Amygdala (tissue), 56 donors: ENCODE results near the gene LDLRAD3.

Source experiments
- DNase-seq, 56 donors: peaks; one replicate each; lab custom pipeline; 2025; lab: John Stamatoyannopoulos, UW

LDLRAD3 gene

DNA sequence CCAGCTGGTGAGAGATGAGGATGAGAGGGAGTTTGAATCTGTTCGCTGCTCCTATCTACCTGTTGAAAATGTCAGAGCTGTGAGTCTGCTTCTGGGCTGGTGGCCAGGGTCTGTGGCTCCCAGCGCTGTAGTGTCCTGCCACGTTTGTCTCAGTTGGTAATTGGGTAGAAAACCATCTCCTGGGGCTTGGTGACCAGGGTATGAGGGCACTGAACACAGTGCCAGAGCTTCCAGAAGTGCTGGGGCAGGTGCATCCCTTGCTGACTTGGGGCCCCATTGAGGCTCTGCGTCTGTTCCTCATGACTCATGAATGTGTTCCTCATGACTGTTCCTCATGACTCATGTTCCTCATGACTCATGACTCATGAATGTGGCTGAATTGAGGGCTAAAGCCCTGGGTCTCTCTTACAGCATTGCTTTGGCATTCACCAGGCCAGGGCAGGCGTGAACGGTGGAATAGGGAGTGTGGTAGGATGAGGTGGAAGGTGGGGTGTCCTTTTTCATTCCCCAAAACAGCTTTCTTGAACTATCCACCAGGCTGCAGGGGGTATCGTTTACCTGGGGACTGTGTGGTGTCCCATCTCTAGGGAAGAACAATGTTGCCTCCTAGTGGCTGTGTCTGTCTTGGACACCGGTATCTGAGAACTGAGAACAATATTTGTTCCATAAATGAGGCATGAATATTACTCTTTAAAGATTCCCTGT, 205.8 kb downstream of the LDLRAD3 start:
- peak in 9 of 56 donors; percentile 2 to 64 (median 36) for DNase-seq

DNA sequence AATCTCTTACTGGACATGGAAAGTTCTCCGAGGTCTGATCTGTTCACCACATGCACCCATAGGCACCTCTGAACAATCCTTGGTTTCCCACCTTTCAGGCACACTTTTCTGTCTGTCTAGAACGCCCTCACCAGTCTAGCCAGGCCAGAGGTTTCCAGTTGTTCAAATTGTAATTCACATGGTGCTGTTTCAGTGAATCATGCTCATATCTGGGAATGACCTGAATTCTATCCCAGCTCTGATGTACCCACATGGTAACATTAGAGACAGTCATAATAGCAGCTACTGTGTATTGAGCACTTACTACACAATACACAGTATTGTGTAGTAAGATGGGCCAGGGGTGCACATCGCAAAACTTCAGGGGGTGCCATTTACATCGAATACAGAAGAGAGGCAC, 207.1 kb downstream of the LDLRAD3 start:
- no peak for DNase-seq

DNA sequence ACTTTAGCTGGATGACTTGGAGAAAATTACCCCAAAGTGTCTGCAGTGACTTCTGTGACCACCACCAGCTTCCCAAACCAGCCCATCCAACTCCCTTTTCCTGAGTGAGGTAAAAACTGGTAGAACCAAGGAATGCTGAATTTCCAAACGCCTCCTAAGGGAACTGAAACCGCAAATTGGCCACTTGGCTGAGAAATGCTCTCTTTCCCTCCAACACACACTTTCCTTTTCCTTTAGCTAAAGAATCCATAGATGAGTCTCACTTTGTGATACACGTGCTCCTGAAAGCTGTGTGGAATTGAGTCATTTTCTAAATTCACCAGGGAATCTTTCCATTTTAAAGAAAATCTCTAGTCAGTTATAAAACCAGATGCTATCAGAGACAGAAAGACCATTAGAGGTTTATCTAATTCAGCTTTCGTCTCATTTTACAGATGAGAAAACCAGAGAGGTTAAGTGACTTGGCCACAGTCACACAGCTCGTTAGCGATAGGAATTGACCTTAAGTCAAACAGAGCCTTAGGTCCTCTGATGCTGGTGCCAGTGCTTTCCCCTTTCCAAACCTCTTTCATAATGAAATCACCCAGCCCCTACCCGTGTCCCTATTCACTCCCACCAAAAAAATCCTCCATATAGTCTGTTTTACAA, 208.2 kb downstream of the LDLRAD3 start:
- DNase-seq: no peak

DNA sequence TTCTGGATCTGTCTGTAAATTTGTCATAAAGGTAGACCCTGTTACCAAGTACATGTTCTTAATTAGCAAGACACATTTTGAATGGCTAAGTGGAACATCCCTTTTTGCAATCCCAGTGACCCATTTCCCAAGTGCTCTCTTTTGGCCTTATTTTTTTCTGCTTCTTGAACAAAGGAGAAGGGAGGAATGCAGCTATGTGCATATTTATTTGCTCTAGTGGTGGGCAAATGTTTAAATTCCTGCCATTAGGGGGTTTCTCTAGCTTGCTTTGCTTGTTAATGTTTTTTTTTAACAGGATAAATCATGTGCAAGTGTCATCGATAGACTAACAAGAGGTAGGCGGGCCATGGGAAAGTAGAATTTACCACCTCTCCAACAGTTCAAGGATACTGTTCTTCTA, 209.7 kb downstream of the LDLRAD3 start:
- DNase-seq: no peak

DNA sequence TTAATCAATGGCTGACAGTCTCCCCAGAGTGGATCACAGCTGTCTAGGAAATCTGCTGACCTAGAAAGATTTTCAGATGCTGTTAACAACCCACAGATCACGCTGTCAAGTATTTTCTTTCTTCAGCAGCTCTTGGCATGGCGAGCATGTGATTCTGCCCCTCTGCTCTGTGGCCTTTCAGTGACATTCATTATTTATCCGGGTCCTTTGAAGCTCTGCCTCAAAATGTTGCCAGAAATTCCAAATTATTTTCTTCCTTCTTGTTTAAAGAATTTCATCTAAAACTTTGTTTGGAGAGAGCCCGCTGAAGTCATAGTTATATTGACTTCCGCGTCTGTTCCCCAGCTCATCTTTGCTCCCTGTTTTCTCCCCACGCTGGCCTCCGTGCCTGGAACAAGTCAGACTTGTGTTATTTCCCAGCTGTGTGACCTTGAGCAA, 211.3 kb downstream of the LDLRAD3 start:
- no peak for DNase-seq

DNA sequence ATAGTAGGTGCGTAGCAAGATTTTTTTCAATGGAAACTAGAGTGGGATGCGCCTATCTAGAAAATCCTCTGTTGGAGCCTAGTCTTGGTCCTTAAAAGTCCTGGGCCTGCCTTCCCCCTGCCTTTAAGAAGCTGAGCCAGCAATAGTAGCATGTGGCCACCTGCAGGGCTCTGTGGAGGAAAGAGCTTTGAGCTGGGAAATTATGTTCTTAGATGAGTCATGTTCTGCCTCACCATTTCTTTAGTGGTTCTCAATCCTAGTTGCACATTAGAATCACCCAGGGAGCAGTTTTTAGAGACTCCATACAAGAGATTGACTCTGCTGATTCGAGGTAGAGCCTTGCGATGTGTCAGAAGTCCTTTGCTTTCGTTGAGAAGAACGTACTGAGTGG, 211.9 kb downstream of the LDLRAD3 start:
- DNase-seq: no peak

DNA sequence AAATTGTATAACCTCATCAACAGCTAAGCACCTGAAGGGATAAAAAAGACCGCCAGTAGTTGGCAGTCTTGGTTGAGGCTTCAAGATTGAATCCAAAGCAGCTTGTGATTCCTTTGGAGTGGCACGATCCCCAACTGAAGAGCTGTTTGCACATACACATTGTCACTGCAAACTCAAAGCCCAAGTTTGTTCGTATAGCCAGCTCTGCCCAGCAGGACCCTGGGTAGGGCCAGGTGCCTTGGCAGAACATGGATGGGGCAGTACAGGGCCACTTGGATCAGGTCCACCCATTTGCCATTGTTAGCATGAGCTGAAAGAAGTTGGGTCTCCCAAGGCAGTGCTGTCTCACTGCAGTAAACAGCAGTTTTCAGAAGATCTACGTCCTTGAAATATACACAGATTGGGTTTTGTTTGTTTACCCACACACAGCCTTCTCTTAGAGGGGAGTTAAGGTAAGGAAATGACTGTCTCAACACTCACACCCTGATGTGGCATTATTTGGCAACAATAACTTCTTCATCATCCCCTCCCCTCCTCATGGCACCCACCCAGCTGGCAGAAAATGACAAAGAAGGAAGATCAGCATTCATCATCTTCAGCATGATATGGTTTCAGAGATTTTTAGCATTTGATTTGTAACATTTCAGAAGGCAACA, 212.4 kb downstream of the LDLRAD3 start:
- DNase-seq: peak in 42 of 56 donors; percentile 4 to 74 (median 36)

DNA sequence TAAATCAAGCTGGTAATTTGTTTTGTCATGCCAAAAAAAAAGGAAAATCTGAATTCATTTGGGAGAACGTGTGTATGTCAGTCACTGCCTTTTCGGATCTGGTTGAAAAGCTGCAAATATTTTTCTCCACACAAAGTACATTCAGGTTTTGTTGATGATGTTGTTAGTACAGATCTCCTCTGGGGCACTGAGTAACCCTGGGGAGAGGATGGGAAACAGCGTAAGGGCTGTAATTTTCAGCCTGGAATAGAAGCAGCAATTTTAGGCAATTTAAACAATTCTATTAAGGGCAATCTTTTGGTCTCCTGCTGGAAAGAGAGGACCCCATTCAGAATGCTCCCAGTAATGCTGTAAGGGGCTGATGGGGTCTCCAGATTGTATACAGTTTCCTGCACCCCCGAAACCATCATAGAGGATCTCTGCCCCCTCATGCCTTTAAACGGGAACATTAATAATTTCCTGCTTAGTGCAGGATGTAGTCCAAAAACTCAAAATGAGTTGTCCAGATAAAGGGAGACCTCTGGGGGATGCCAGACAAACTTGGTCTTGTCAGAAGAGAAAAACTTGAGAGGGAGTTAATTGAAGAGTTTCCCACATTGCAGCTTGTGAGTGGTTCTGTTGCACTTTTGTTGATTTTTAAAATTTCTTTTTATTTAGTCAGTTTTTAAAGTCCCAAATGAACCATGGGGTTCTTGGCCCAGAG, 213.1 kb downstream of the LDLRAD3 start:
- no peak for DNase-seq

DNA sequence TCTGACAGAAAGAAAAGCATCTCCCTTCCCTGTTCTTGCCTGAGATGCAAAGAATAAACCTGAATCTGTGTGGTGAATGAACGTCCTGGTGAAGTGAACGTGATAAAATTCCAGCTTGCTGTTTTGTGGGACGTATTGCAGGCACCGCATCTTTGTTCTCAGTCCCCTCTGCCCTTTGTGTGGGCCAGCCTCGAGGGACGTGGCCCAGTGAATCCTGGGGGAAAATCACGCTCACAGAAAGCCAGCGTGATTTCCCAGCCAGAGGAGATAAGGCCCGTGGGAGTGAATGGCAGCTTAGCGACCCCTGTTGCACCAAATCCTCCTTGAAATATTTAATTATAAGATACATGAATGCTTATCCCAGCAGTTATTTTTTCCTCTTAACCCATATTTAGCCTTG, 216.2 kb downstream of the LDLRAD3 start:
- no peak for DNase-seq

DNA sequence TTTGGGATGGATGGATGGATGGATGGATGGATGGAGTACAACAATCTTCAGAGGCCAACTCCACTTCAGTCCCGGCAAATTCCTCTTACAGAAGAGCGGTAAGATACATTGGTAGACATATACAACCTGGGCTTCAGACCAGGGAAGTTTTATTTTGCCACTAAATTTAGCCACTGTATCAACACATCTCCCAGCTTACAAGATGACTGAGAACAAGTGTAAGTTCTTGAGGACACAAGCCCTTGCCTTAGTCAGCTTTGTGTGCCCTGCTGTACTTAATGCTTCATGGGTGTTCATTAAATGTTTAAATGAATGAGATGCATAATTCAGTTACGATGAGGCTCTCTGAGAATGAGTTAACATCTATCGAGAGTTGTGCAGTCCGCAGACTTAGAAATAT, 217.7 kb downstream of the LDLRAD3 start:
- no peak for DNase-seq

DNA sequence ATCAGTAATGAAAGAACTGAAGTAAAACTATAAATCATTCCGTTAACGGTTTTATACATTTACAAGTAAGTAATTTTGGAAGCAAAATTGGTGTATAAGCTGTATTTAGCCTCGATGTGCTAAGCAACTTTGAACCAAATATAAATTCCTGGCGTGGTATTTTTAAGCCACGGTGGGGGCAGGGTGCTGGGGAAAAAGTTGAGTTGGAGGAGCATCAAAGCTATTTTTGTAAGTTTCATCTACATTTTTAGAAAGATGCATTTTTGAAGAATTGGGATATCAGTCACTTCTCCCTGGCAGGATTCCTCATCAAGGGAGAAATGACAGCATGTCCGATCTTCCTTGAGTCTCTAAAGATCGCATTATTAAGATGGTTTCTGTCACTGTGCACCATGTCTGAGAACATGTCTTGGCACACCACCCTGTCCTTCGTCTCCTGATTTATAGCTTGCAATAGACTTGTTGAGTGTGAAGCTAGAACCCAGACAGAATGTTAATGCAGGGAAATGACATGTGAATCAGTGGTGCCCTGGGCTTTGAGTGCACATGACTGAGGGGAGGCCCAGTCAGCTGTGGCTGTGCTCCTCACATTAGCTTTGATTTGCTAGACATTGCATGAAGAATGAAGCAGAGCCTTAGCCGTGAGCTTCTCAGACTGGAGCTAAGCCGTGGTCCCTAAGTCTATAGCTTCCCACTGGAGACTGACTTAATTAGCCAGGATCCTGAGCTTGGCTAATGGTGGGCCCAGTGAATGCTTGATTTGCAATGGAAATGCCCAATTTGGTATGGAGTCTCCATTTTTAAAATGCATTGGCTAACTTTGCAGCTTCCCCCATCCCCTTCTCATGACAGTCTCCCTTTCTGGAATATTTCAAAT, 218.4 kb downstream of the LDLRAD3 start:
- DNase-seq: peak in 2 of 56 donors; percentile 7 to 27

DNA sequence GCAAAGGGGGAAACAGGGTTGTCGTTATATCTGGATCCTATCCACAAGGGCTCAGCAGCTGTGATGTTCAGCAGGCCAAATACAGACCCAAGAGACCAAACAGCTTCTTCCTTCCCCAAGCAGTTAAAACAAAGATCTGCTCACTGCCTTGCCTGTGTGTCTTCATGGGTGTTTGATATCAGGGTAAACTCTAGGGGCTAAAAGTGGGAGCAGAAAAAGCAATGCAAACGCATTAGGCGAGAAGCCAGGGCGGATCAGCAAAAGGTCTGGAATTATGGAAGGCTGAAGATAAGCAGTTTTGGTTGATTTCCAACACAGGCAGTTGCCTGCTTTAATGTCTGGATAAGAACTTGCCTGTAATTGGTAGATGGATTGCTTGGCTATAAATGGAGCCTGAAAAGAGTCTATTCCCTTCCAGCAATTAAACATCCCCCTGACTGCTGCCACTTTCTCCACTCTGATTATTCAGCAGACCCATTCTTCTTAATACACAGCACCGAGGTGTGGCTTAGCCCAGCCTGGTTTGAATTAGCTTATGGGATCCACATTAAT, 219.1 kb downstream of the LDLRAD3 start:
- no peak for DNase-seq

DNA sequence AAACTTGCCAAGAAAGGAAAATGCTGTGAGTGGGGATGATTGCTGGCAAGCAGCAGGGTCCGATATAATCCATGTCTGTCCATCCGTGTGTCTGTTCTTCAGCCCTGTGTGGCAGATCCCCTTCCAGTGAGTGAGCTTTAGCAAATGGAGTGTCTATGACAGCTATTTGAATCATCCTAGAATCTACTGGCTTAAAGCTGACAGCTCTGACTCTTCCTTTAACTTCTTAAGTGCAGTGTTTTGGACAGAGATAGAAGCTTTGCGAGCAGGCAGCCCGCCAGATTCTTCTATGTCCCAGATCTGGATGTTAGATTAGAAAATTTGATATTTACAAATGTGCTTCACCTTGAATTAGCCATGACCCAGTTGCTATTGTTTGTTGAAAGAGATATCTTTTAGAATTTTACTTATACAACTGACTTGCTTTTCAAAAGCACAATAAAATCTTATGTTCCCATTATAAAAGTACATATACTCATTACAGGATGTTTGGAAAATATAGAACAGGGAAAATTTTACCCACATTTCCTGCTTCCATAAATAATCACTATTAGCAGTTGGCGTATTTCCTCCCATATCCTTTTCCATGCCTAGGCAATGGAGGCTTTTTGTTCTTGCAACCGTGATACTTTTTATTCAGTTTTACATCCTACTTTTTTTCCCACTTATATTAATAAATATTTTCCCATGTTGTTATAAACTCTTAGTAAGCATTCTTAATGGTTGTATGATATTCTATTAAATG, 220.8 kb downstream of the LDLRAD3 start:
- no peak for DNase-seq

DNA sequence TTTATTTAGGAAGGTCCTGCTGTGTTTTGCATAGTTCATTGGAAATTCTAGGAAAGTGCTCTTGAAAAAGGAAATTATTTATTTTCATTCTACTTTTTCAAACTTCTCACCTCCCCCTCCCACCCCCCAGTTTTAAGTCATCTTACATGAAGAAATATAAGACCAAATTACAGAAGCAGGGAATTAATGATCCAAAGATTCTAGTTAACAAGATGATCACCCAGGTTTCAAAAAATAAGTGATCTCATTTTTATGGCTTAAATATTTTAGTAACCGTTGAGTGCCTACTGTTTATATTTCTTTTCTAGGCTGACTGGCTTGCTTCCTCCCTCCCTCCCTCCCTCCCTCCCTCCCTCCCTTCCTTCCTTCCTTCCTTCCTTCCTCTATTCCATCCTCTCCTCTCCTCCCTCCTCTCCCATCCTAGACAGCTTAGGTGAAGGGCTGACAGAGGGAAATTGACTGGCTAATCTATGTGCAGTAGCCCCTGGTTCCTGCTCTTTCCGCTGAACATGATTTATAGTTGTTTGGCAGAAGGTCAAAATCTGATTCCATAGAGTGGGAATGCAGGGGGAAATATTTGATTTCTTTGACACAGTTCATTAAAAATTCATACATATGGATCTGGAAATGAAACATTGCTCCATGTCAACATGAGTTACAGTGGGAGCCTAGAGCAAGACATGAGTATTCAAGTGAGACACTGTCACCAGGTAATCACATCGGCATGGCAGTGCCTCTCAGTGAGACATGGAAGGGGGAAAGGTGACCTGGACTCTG, 221.9 kb downstream of the LDLRAD3 start:
- no peak for DNase-seq

DNA sequence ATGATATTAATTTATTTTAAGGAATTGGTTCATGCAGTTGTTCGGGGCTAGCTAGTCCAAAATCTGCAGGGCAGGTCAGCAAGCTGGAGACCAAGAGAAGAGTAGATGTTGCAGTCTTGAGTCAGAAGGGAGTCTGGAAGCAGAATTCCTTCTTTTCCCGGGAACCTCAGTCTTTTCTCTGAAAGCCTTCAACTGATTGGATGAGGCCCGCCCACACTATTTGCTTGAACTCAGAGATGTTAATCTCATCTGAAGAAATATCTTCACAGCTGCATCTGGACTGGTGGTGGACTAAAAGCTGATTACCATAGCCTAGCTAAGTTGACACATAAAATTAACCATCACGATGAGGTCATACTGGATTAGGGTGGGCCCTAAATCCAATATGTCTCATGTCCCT, 223.2 kb downstream of the LDLRAD3 start:
- no peak for DNase-seq

DNA sequence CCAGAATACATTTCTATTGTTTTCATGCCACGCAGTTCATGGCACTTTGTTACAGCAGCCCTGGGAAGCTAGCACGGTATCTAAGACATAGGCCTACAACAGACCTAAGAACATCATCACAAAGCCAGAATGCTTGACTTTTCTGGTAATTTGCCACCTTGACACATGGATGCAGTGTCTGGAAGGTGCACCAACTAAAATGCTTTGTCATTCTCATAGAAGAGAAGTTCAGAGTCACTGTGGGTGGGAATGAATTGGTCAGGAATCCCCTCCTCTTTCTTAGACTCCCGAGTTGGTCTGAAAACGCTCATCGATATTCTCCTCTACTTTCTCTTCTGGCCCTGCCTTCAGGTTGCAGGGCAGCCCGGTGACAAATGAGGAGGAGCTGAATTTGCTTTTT, 223.9 kb downstream of the LDLRAD3 start:
- no peak for DNase-seq

DNA sequence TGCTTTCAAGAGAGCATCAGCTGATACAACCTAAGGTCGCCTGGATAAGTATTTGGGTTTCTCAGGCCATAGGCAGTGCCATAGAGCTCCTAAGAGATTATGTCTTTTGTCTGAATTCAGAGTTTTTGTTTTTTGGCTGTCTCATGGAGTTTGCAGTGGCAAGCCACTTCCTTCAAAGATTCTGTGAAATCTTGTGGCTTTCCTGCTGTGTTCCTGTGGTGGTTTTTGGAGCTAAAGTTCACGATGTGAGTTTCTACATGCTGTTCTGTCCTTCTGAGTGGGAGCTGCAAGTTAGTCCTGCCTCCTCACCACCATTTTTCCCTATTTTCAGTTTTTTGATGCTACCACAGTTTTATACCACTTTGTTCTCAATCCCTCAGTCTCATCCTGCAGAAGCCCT, 234.0 kb downstream of the LDLRAD3 start:
- DNase-seq: no peak
